HepG2 (cell line): ENCODE measurements around the gene FAM120B. TPM values are rescaled to one million over a fixed set of nuclear protein-coding genes. Genes with fewer than 3 reads are reported as not detected.

Experiments used
- ARID2 ChIP-seq: sonication (generic); formaldehyde crosslinking; IDR thresholded peaks from 2 replicates; pipeline ENCODE4 v1.8.1; 2022; ENCODE audit warnings: mild to moderate bottlenecking, missing genetic modification reagents, borderline replicate concordance
- CBX5 ChIP-seq: sonication (generic); formaldehyde crosslinking; IDR thresholded peaks from 2 replicates; pipeline ENCODE4 v1.4.0; 2020; ENCODE audit warnings: missing genetic modification reagents, borderline replicate concordance
- HOXA5 ChIP-seq: sonication (generic); formaldehyde crosslinking; IDR thresholded peaks from 2 replicates; pipeline ENCODE4 v1.4.0; 2020; ENCODE audit warnings: missing genetic modification reagents
- ISX ChIP-seq: sonication (generic); formaldehyde crosslinking; conservative IDR thresholded peaks from 2 replicates; pipeline ENCODE4 v1.5.0; 2020; ENCODE audit warnings: missing genetic modification reagents
- LCORL ChIP-seq, 2 experiments: fragments of 450-650 bp in 1 of 2; sonication (generic) in 1 of 2; formaldehyde crosslinking in 1 of 2; IDR thresholded peaks; 2 replicates each; pipeline versions ENCODE4 v1.5.0 to v1.6.1; 2017 to 2020; ENCODE audit warnings: antibody characterized with exemption in 1 of 2, missing genetic modification reagents in 1 of 2
- TAF15 ChIP-seq: fragments of 200-400 bp; formaldehyde crosslinking; IDR thresholded peaks from one replicate; pipeline ENCODE4 v1.6.1; 2018; ENCODE audit warnings: mild to moderate bottlenecking, low read depth, low read length; ENCODE audit not compliant: poor library complexity, severe bottlenecking
- ZBTB46 ChIP-seq: sonication (generic); formaldehyde crosslinking; IDR thresholded peaks from 2 replicates; pipeline ENCODE4 v1.4.0; 2020; ENCODE audit warnings: mild to moderate bottlenecking, missing genetic modification reagents, borderline replicate concordance
- ZHX1 ChIP-seq: sonication (generic); formaldehyde crosslinking; IDR thresholded peaks from 2 replicates; pipeline ENCODE4 v1.8.1; 2022; ENCODE audit warnings: low read depth, mild to moderate bottlenecking, missing genetic modification reagents
- ZKSCAN5 ChIP-seq: sonication (generic); formaldehyde crosslinking; IDR thresholded peaks from 2 replicates; pipeline ENCODE4 v1.5.1; 2020; ENCODE audit warnings: mild to moderate bottlenecking, missing genetic modification reagents
- ZNF367 ChIP-seq: sonication (generic); formaldehyde crosslinking; IDR thresholded peaks from 2 replicates; pipeline ENCODE4 v1.4.0; 2020; ENCODE audit warnings: missing genetic modification reagents, borderline replicate concordance
- ZNF687 ChIP-seq: sonication (generic); formaldehyde crosslinking; IDR thresholded peaks from 2 replicates; pipeline ENCODE4 v1.5.1; 2020; ENCODE audit warnings: mild to moderate bottlenecking, missing genetic modification reagents, moderate library complexity
- ZNF781 ChIP-seq: sonication (generic); formaldehyde crosslinking; IDR thresholded peaks from 2 replicates; pipeline ENCODE4 v1.5.1; 2020; ENCODE audit warnings: borderline replicate concordance, mild to moderate bottlenecking, missing genetic modification reagents; ENCODE audit errors: not compliant biosample characterization
- polyA plus RNA-seq, 8 experiments: library from polyadenylated mRNA; depleted of rRNA in 3 of 8; stranded (reverse) in 7 of 8; unstranded in 1 of 8; fragments of >200 nt; fragmentation: Illumina TruSeq in 4 of 8; extraction: Trizol in 4 of 8; gene quantifications; 2 replicates each; pipeline versions ENCODE4 v1.2.1 to v1.2.3, GENCODE V29; 2011 to 2016; ENCODE audit warnings: low read depth in 4 of 8, missing spikeins in 1 of 8, mixed read lengths in 1 of 8; ENCODE audit not compliant: insufficient read depth in 1 of 8
- total RNA-seq, 5 experiments: library from RNA; depleted of rRNA; stranded (reverse); fragments of >200 nt; fragmentation: Illumina TruSeq; extraction: Trizol; gene quantifications; 2 replicates each; pipeline ENCODE4 v1.2.3, GENCODE V29; 2016; ENCODE audit warnings: low read depth in 1 of 5
- TF ChIP-seq, protein P1 (sequence below): sonication (generic); formaldehyde crosslinking; IDR thresholded peaks from 2 replicates; pipeline ENCODE4 v1.5.0; 2020; ENCODE audit warnings: mild to moderate bottlenecking, missing genetic modification reagents, borderline replicate concordance

FAM120B gene
- total and polyA plus RNA-seq, 2 of the 13 experiments (the other 11 are each of a cell fraction or from before 2014, with no cell fraction given) = 9.2 to 10.7 TPM

- TF ChIP-seq ZNF687 = peak; percentile 66
- no peak for TF ChIP-seq ARID2 (CRISPR knock-in tag)
- no peak for TF ChIP-seq ZNF367 (CRISPR knock-in tag)
- TF ChIP-seq TAF15 = no peak
- no peak for TF ChIP-seq ZBTB46 (CRISPR knock-in tag)
- TF ChIP-seq ZKSCAN5 (CRISPR knock-in tag) = peak; percentile 84; the same call in 1 of the 2 replicates
- TF ChIP-seq HOXA5 (CRISPR knock-in tag) = no peak
- no peak for TF ChIP-seq ZNF781 (CRISPR knock-in tag)
- TF ChIP-seq ISX (CRISPR knock-in tag) = no peak
- TF ChIP-seq LCORL (IDR thresholded peaks at IDR 0.05) = no peak
- peak; percentile 72 for TF ChIP-seq LCORL (CRISPR knock-in tag; IDR thresholded peaks at IDR 0.05)
- TF ChIP-seq, protein P1, sequence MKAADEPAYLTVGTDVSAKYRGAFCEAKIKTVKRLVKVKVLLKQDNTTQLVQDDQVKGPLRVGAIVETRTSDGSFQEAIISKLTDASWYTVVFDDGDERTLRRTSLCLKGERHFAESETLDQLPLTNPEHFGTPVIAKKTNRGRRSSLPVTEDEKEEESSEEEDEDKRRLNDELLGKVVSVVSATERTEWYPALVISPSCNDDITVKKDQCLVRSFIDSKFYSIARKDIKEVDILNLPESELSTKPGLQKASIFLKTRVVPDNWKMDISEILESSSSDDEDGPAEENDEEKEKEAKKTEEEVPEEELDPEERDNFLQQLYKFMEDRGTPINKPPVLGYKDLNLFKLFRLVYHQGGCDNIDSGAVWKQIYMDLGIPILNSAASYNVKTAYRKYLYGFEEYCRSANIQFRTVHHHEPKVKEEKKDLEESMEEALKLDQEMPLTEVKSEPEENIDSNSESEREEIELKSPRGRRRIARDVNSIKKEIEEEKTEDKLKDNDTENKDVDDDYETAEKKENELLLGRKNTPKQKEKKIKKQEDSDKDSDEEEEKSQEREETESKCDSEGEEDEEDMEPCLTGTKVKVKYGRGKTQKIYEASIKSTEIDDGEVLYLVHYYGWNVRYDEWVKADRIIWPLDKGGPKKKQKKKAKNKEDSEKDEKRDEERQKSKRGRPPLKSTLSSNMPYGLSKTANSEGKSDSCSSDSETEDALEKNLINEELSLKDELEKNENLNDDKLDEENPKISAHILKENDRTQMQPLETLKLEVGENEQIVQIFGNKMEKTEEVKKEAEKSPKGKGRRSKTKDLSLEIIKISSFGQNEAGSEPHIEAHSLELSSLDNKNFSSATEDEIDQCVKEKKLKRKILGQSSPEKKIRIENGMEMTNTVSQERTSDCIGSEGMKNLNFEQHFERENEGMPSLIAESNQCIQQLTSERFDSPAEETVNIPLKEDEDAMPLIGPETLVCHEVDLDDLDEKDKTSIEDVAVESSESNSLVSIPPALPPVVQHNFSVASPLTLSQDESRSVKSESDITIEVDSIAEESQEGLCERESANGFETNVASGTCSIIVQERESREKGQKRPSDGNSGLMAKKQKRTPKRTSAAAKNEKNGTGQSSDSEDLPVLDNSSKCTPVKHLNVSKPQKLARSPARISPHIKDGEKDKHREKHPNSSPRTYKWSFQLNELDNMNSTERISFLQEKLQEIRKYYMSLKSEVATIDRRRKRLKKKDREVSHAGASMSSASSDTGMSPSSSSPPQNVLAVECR (CRISPR knock-in tag) = peak; percentile 33; the same call in 1 of the 2 replicates
- TF ChIP-seq ZHX1 (CRISPR knock-in tag) = 0 out of 2 replicates have a peak, but pooled peaks have one; percentile 35
- no peak for TF ChIP-seq CBX5 (CRISPR knock-in tag)
Measured at GRCh38 chr6:170366248-170366960, 59.8 kb downstream of the FAM120B start (continued).
